Measurements from ENCODE around the gene NUDT12. TPM values are rescaled to one million over a fixed set of nuclear protein-coding genes. Genes with fewer than 3 reads are reported as not detected.

Gene NUDT12
- total RNA-seq, 1 donor: 16.8 TPM

- TF ChIP-seq CTCF (IDR thresholded peaks at IDR 0.05; ENCODE audit: insufficient read depth, low read length): no peak
- no peak overlapping the region for H3K4me3 ChIP-seq (ENCODE audit: low read depth, low read length)
- DNase-seq (ENCODE audit: low read depth): no peak
Observed at GRCh38 chr5:103512500-103512899, 50.1 kb downstream of the NUDT12 start.

GRCh38 chr5:103511554-103511885 is 51.1 kb downstream of the NUDT12 start:
- no peak for TF ChIP-seq CTCF (IDR thresholded peaks at IDR 0.05; ENCODE audit: insufficient read depth, low read length)
- H3K4me3 ChIP-seq (ENCODE audit: low read depth, low read length): no peak overlapping the region
- no peak for DNase-seq (ENCODE audit: low read depth)

GRCh38 chr5:103510851-103511553 is 51.6 kb downstream of the NUDT12 start:
- no peak for TF ChIP-seq CTCF (IDR thresholded peaks at IDR 0.05; ENCODE audit: insufficient read depth, low read length)
- DNase-seq (ENCODE audit: low read depth): no peak
- H3K4me3 ChIP-seq (ENCODE audit: low read depth, low read length): no peak overlapping the region

- H3K4me3 ChIP-seq (ENCODE audit: low read depth, low read length): no peak overlapping the region
- no peak for TF ChIP-seq CTCF (IDR thresholded peaks at IDR 0.05; ENCODE audit: insufficient read depth, low read length)
- peak; percentile 94 for DNase-seq (ENCODE audit: low read depth)
Observed at GRCh38 chr5:103505581-103506305, 56.8 kb downstream of the NUDT12 start.

- TF ChIP-seq CTCF (IDR thresholded peaks at IDR 0.05; ENCODE audit: insufficient read depth, low read length): no peak
- H3K4me3 ChIP-seq (ENCODE audit: low read depth, low read length): no peak overlapping the region
- no peak for DNase-seq (ENCODE audit: low read depth)
Observed at GRCh38 chr5:103503066-103503465, 59.5 kb downstream of the NUDT12 start.

- H3K4me3 ChIP-seq (ENCODE audit: low read depth, low read length): no peak overlapping the region
- TF ChIP-seq CTCF (IDR thresholded peaks at IDR 0.05; ENCODE audit: insufficient read depth, low read length): no peak
- no peak for DNase-seq (ENCODE audit: low read depth)
Observed at GRCh38 chr5:103502662-103503061, 59.9 kb downstream of the NUDT12 start.
